ENCODE results near the gene YOD1. TPM values are rescaled to one million over a fixed set of nuclear protein-coding genes. Genes with fewer than 3 reads are reported as not detected.
"Not testable (repeated sequence)": the region's sequence is repeated elsewhere in the genome, so short reads cannot be mapped to it uniquely, and the experiment has no call there.

YOD1 gene
- total RNA-seq, 1 donor from 2014 or later = 4.2 TPM

DNA sequence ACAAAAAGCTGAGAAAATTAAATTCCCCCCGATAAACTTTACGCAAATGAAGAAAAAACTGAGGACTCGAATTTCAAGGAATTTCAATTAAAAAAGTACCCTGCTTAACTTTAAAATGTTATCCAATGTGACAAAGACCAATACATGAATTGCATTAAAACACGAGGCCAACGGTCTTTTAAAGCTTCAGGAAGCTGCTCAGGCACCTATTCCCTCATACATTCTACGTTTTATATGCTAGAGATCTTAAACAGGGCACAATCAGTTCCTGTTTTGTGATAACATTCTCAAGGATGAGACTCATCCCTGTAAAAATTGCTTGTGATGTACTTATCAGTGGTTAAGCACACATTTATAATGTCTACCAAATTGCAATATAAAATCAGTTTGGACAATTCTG lies 3.0 kb downstream of the YOD1 start:
- peaks cover 19% of the 10 kb centered on the region for H3K36me3 ChIP-seq
- TF ChIP-seq CTCF (IDR thresholded peaks at IDR 0.05; ENCODE audit: borderline replicate concordance) = no peak

GRCh38 chr1:207047505-207047904 lies 3.5 kb downstream of the YOD1 start:
- peak overlapping the region; percentile 15 for H3K4me3 ChIP-seq
- H3K36me3 ChIP-seq = peaks cover 19% of the 10 kb centered on the region
- no peaks in the 10 kb centered on the region for H3K9me3 ChIP-seq (replicated peaks)
- H3K27me3 ChIP-seq (ENCODE audit: low read depth) = no peaks in the 10 kb centered on the region
- peaks cover 88% of the 10 kb centered on the region for H3K4me1 ChIP-seq
- no peak for DNase-seq
- H3K27ac ChIP-seq (replicated peaks) = no peak overlapping the region
- TF ChIP-seq CTCF (IDR thresholded peaks at IDR 0.05; ENCODE audit: borderline replicate concordance) = no peak
- intact Hi-C loops (cut with micrococcal nuclease) = no loop called here

More for the DNA sequence above, 3.0 kb downstream of the YOD1 start:
- Histone ChIP-seq H3K9me3 (replicated peaks) (no peaks in the 10 kb centered on the region), H3K27me3 (ENCODE audit: low read depth) (no peaks in the 10 kb centered on the region), H3K4me3 (no peak overlapping the region), H3K27ac (replicated peaks) (no peak overlapping the region), H3K4me1 (peaks cover 93% of the 10 kb centered on the region)
- intact Hi-C loops (cut with micrococcal nuclease) = no loop called here
- DNase-seq = no peak

DNA sequence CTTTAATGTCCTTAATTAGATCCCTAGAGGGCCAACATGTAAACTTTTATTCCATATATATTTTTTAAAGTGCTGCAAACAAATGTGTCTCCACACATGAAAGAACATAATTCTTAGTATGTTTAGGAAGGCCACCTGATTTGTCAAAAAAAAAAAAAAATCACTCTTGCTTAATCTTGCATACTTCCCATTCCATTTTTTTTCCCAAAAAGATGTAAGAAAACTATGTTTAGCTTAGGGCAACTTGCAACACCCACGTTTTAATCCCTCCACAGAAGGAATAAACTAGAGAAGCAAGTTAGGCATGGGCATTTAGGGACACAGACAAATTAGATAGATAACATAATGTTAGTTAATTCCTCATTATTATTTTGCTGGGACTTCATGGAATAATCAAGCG lies 5.6 kb downstream of the YOD1 start:
- peaks cover 19% of the 10 kb centered on the region for H3K36me3 ChIP-seq
- intact Hi-C loops (cut with micrococcal nuclease) = no loop called here
- no peak for DNase-seq
- H3K4me3 ChIP-seq = no peak overlapping the region
- TF ChIP-seq CTCF (IDR thresholded peaks at IDR 0.05; ENCODE audit: borderline replicate concordance) = no peak
- no peak overlapping the region for H3K27ac ChIP-seq (replicated peaks)
- no peaks in the 10 kb centered on the region for H3K27me3 ChIP-seq (ENCODE audit: low read depth)
- peaks cover 72% of the 10 kb centered on the region for H3K4me1 ChIP-seq
- no peaks in the 10 kb centered on the region for H3K9me3 ChIP-seq (replicated peaks)

- DNase-seq; H3K9me3 ChIP-seq (replicated peaks); H3K27me3 ChIP-seq (ENCODE audit: low read depth); intact Hi-C loops (cut with micrococcal nuclease); H3K27ac ChIP-seq (replicated peaks); H3K4me3 ChIP-seq; H3K36me3 ChIP-seq: not testable (repeated sequence)
- H3K4me1 ChIP-seq = peaks cover 42% of the 10 kb centered on the region
These were observed 9.6 kb downstream of the YOD1 start for GRCh38 chr1:207041397-207041796.

GRCh38 chr1:207040181-207040533 lies 10.9 kb downstream of the YOD1 start:
- Histone ChIP-seq H3K4me3 (no peak overlapping the region), H3K27ac (replicated peaks) (peak overlapping the region; percentile 61), H3K9me3 (replicated peaks) (no peaks in the 10 kb centered on the region), H3K27me3 (ENCODE audit: low read depth) (no peaks in the 10 kb centered on the region), H3K4me1 (peaks cover 30% of the 10 kb centered on the region), H3K36me3 (no peaks in the 10 kb centered on the region)
- intact Hi-C loops (cut with micrococcal nuclease) = no loop called here
- no peak for TF ChIP-seq CTCF (IDR thresholded peaks at IDR 0.05; ENCODE audit: borderline replicate concordance)
- DNase-seq = no peak

DNA sequence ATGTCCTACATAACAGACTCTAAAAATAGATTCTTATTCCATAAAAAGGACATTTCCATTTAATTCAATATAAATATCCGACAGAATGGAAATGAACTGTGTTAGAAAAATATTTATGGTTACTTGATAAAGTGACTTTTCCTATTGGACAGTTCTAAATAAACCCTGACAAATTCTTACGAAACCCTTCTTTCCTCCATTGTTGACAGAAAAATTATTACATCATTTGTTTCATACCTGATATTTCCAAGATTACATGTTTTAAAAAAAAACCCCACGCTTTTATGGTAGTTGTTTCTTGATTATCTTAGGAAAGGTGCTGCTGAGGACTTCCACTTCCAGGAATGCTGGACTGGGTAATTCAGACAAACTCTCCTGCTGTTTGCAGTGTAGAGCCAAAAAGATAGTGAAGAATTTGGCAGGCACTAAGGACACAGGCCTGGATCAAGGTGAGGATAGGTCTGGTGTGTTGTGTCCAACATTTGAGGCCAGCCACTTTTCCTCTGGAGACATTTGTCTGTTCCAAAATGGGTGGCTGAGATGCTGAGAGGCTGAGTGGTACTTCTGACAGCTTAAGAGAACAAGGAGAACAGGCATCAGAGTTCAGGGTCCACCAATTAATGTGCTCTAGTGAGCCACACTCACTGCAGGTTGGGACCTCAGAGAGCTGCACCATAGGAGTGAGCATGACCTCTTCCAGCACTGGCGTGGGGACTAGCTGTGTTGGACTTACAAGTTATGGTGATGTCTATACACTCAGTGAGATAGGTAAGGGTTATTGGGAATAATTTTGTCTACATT lies 11.4 kb downstream of the YOD1 start:
- Histone ChIP-seq H3K27me3 (ENCODE audit: low read depth) (no peaks in the 10 kb centered on the region), H3K9me3 (replicated peaks) (no peaks in the 10 kb centered on the region), H3K4me3 (no peak overlapping the region), H3K27ac (replicated peaks) (peak overlapping the region; percentile 61), H3K36me3 (no peaks in the 10 kb centered on the region), H3K4me1 (peaks cover 24% of the 10 kb centered on the region)
- no peak for TF ChIP-seq CTCF (IDR thresholded peaks at IDR 0.05; ENCODE audit: borderline replicate concordance)
- intact Hi-C loops (cut with micrococcal nuclease) = no loop called here
- DNase-seq = no peak
